GM13976 (cell line): ENCODE results near the gene TUBGCP5.

Source experiments
- DNase-seq: peaks from one replicate; pipeline ENCODE4 v3.0.0; 2012; ENCODE audit warnings: low spot score
- CTCF ChIP-seq: IDR thresholded peaks from 2 replicates; pipeline ENCODE4 v1.5.1; 2012; ENCODE audit warnings: borderline replicate concordance, mild to moderate bottlenecking; ENCODE audit not compliant: insufficient read depth; ENCODE audit errors: extremely low read depth, missing control alignments, control extremely low read depth
- in situ Hi-C: fragments of 300-500 bp; cut with MboI; formaldehyde crosslinking; loops from one replicate; pipeline ENCODE4 v1.12.0; 2022; ENCODE audit warnings: low sequenced_read_pairs, mixed read lengths, inconsistent platforms; ENCODE audit not compliant: unreplicated experiment

The TUBGCP5 gene

GRCh38 chr15:23039917-23040281 is 530 bp upstream of the TUBGCP5 start:
- no peak for TF ChIP-seq CTCF
- in situ Hi-C loops = no loop called here
- DNase-seq = no peak

GRCh38 chr15:23038726-23039142 is 635 bp downstream of the TUBGCP5 start:
- in situ Hi-C loops = no loop called here
- TF ChIP-seq CTCF = no peak
- no peak for DNase-seq

- in situ Hi-C loops = no loop called here
- DNase-seq = peak; percentile 62
- peak; percentile 71 for TF ChIP-seq CTCF
Observed at GRCh38 chr15:23035964-23036566, 3.3 kb downstream of the TUBGCP5 start.

- in situ Hi-C loops = no loop called here
- DNase-seq = no peak
- TF ChIP-seq CTCF = no peak
Observed at GRCh38 chr15:23033979-23034378, 5.4 kb downstream of the TUBGCP5 start.

GRCh38 chr15:23026218-23026617 is 13.2 kb downstream of the TUBGCP5 start:
- TF ChIP-seq CTCF = no peak
- DNase-seq = no peak
- in situ Hi-C loops = no loop called here

GRCh38 chr15:23022156-23022555 is 17.2 kb downstream of the TUBGCP5 start:
- TF ChIP-seq CTCF = no peak
- in situ Hi-C loops = no loop called here
- DNase-seq = no peak
